ENCODE data around the gene RGS3. TPM values are rescaled to one million over a fixed set of nuclear protein-coding genes. Genes with fewer than 3 reads are reported as not detected.
A peak's percentile ranks its signal among the peaks of the same experiment; 100 is the strongest.

The RGS3 gene
- total RNA-seq, 4 donors from 2014 or later = 11.0 to 18.8 (median 16.0) TPM

DNA sequence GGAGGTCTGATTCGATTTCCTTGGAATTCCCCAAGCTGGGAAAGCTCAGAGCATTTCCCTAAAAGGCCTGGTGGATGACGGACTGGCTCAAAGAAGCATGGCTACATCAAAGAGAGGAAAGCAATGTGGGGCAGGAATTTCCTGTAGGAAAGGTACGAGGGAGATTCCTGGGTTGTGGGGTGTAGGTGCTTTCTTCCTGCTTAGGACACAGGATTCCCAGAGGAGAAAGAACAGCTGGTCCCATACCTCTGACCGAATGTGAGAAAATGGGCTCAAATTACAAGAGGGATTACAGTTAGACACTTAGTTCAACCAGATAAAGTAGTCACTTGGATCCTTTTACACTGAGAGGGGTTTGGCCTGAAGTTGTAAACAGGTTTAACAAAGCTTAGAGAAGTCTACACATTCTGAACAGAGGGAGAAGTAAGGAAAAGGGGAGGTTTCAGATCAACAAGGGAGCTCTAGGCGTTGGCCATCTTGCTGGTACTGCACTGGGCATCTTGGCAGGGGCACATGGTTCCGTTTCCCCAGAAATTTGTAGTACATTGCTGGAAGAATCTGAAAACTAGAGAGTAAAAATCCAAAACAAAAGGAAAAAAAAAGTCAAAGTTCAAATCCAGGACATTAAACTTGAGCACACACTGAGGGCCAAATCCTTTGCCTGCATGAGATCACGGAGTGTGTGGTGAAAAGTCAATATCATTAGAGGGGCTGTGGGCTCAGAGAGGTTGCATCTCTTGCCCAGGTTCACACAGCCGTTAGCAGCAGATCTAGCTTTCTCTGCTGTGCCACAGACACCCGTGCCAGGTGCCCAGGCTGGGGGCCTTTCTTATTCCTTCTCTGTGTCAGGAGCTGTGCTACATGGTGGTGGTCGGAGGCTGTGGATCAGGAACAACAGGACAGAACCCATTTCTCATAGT is 171.3 kb downstream of the RGS3 start:
- WGBS = 69% methylated on average over 10 of the region's 10 CpGs
- no peaks in the 10 kb centered on the region for H3K36me3 ChIP-seq
- H3K4me3 ChIP-seq = no peak overlapping the region
- H3K27me3 ChIP-seq = no peaks in the 10 kb centered on the region
- no peak overlapping the region for H3K27ac ChIP-seq
- no peaks in the 10 kb centered on the region for H3K9me3 ChIP-seq
- TF ChIP-seq, protein P1, sequence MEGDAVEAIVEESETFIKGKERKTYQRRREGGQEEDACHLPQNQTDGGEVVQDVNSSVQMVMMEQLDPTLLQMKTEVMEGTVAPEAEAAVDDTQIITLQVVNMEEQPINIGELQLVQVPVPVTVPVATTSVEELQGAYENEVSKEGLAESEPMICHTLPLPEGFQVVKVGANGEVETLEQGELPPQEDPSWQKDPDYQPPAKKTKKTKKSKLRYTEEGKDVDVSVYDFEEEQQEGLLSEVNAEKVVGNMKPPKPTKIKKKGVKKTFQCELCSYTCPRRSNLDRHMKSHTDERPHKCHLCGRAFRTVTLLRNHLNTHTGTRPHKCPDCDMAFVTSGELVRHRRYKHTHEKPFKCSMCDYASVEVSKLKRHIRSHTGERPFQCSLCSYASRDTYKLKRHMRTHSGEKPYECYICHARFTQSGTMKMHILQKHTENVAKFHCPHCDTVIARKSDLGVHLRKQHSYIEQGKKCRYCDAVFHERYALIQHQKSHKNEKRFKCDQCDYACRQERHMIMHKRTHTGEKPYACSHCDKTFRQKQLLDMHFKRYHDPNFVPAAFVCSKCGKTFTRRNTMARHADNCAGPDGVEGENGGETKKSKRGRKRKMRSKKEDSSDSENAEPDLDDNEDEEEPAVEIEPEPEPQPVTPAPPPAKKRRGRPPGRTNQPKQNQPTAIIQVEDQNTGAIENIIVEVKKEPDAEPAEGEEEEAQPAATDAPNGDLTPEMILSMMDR (IDR thresholded peaks at IDR 0.05) = no peak
- no peak for TF ChIP-seq EP300 (IDR thresholded peaks at IDR 0.05)
- TF ChIP-seq POLR2AphosphoS5 (IDR thresholded peaks at IDR 0.05) = no peak
- no peak for TF ChIP-seq POLR2A (IDR thresholded peaks at IDR 0.05)
- peaks cover 11% of the 10 kb centered on the region for H3K4me1 ChIP-seq
- DNase-seq (ENCODE audit: low spot score in 2 of 2) = peak; percentile 42 to 64

DNA sequence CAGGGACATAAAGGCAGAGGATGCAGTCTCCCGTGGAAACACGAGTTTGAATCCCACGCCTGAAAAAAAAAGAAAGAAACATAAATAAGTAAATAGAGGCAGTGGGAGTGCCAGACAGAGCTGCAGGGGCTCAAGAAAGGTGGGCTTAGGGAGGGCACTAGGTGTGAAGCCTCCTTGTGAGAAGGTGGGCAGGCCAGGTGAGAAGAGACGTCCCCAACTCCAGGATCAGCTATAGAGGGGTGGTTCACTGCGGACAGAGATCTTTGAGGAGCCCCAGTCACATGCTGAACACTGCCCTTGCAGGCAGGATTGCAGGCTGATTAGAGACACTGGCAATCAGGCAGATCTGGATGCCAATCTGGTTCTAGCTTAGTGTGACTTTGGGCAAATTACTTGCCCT is 172.1 kb downstream of the RGS3 start:
- Histone ChIP-seq H3K27ac (no peak overlapping the region), H3K4me1 (peaks cover 11% of the 10 kb centered on the region), H3K9me3 (no peaks in the 10 kb centered on the region), H3K4me3 (no peak overlapping the region), H3K27me3 (no peaks in the 10 kb centered on the region), H3K36me3 (no peaks in the 10 kb centered on the region)
- WGBS = 89% methylated on average over 5 of the region's 5 CpGs
- TF ChIP-seq POLR2A (IDR thresholded peaks at IDR 0.05) (no peak), EP300 (IDR thresholded peaks at IDR 0.05) (no peak), POLR2AphosphoS5 (IDR thresholded peaks at IDR 0.05) (no peak)
- TF ChIP-seq, protein P1 (IDR thresholded peaks at IDR 0.05) = no peak
- peak; percentile 19 to 34 for DNase-seq (ENCODE audit: low spot score in 2 of 2)

DNA sequence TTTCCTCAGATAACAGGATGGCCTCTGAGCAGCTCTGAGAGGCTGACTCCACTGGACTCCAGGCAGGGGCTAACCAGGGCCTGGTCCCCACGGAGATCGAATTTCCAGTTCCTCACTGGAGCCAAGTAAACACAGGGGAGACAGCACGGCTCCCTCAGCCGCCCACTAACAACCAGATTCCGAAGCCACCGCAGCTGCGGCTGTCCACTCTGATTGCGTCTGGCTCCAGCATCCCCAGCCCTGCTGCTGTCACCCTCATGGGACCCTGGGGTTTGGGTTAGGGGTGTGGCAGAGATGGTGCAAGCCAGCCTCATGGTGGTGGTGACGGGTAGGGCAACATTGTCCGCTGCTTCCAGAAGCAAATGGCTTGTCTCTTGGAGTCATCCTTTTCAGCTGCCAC is 172.6 kb downstream of the RGS3 start:
- Histone ChIP-seq H3K4me1 (peaks cover 8% of the 10 kb centered on the region), H3K27ac (no peak overlapping the region), H3K36me3 (no peaks in the 10 kb centered on the region), H3K27me3 (no peaks in the 10 kb centered on the region), H3K4me3 (no peak overlapping the region), H3K9me3 (no peaks in the 10 kb centered on the region)
- 70% methylated on average over 6 of the region's 10 CpGs for WGBS
- TF ChIP-seq POLR2AphosphoS5 (IDR thresholded peaks at IDR 0.05) (no peak), POLR2A (IDR thresholded peaks at IDR 0.05) (no peak), EP300 (IDR thresholded peaks at IDR 0.05) (no peak)
- TF ChIP-seq, protein P1 (IDR thresholded peaks at IDR 0.05) = no peak
- peak; percentile 26 to 41 for DNase-seq (ENCODE audit: low spot score in 2 of 2)

DNA sequence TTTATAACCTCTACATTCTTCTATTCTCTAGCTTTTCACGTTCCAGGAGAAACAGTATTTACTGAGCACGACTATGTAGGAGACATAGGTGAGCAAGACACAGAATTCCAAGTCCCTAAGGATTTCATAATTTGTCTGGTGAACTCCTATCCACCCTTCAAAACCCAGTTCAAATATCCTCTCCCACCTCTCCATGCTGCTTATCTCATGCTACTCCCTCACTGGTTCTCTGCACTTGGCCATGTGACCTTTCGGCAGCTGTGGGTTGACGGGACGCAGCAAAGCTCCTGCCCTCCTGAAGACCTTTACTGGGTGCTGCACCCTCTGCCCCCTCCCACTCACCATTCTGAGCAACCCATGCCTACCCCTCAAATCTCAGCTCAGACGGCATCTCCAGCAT is 173.2 kb downstream of the RGS3 start:
- DNase-seq (ENCODE audit: low spot score in 2 of 2) = peak in 1 of 2 donors; percentile 21
- Histone ChIP-seq H3K27me3 (no peaks in the 10 kb centered on the region), H3K9me3 (no peaks in the 10 kb centered on the region), H3K4me1 (peaks cover 2% of the 10 kb centered on the region), H3K27ac (no peak overlapping the region), H3K4me3 (no peak overlapping the region), H3K36me3 (no peaks in the 10 kb centered on the region)
- whole genome bisulfite sequencing = 92% methylated on average over 6 of the region's 6 CpGs
- TF ChIP-seq POLR2AphosphoS5 (IDR thresholded peaks at IDR 0.05) (no peak), EP300 (IDR thresholded peaks at IDR 0.05) (no peak), POLR2A (IDR thresholded peaks at IDR 0.05) (no peak)
- TF ChIP-seq, protein P1 (IDR thresholded peaks at IDR 0.05) = no peak

DNA sequence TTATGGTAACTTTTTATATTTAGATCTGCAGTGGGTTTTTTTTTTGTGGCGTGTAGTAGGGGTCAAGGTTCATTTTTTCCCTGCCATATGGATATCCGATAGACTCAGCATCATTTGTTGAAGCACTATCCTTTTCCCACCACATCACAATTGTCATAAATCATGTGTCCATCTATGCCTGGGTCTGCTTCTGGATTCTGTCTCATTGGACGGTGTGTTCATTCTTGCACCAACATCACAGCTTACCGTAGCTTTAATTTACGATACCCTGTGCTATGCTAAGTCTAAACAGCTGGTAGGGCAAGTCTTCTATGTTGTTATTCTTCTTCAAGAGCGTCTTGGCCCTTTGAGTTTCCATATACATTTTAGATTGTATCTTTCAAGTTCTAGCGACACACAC is 175.0 kb downstream of the RGS3 start:
- Histone ChIP-seq H3K4me1 (no peaks in the 10 kb centered on the region), H3K27me3 (no peaks in the 10 kb centered on the region), H3K9me3 (no peaks in the 10 kb centered on the region), H3K36me3 (no peaks in the 10 kb centered on the region), H3K4me3 (no peak overlapping the region), H3K27ac (no peak overlapping the region)
- 73% methylated on average over 7 of the region's 7 CpGs for WGBS
- no peak for DNase-seq (ENCODE audit: low spot score in 2 of 2)
- TF ChIP-seq POLR2AphosphoS5 (IDR thresholded peaks at IDR 0.05) = no peak
